ENCODE data around the gene YPEL2. TPM values are rescaled to one million over a fixed set of nuclear protein-coding genes. Genes with fewer than 3 reads are reported as not detected.

The YPEL2 gene
- total RNA-seq, 1 donor from 2014 or later, result 5.3 TPM

- peaks cover 57% of the 10 kb centered on the region for H3K4me1 Mint-ChIP-seq (ENCODE audit: low read depth)
- intact Hi-C loops (cut with micrococcal nuclease), result loop anchor here (10.0 kb wide), 2 partner anchors 458 to 952 kb away; partner anchors contain the start of gene RNF43
- H3K36me3 Mint-ChIP-seq (ENCODE audit: low read depth), result peaks cover 4% of the 10 kb centered on the region
- no peak for DNase-seq (ENCODE audit: low spot score)
- no peaks in the 10 kb centered on the region for H3K27me3 Mint-ChIP-seq (ENCODE audit: low read depth)
- no peaks in the 10 kb centered on the region for H3K9me3 Mint-ChIP-seq
- H3K4me3 Mint-ChIP-seq (ENCODE audit: low read depth), result no peak overlapping the region
- no peak overlapping the region for H3K27ac Mint-ChIP-seq
These were observed 35.6 kb downstream of the YPEL2 start for GRCh38 chr17:59366773-59367656.

- peaks cover 7% of the 10 kb centered on the region for H3K36me3 Mint-ChIP-seq (ENCODE audit: low read depth)
- DNase-seq (ENCODE audit: low spot score), result no peak
- H3K27me3 Mint-ChIP-seq (ENCODE audit: low read depth), result no peaks in the 10 kb centered on the region
- no peak overlapping the region for H3K4me3 Mint-ChIP-seq (ENCODE audit: low read depth)
- intact Hi-C loops (cut with micrococcal nuclease), result loop anchor here (10.0 kb wide), 2 partner anchors 457 to 953 kb away; partner anchors contain the start of gene RNF43
- H3K9me3 Mint-ChIP-seq, result no peaks in the 10 kb centered on the region
- peaks cover 57% of the 10 kb centered on the region for H3K4me1 Mint-ChIP-seq (ENCODE audit: low read depth)
- no peak overlapping the region for H3K27ac Mint-ChIP-seq
These were observed 36.2 kb downstream of the YPEL2 start for GRCh38 chr17:59367657-59368045.

- Mint-ChIP-seq H3K27me3 (ENCODE audit: low read depth) (no peaks in the 10 kb centered on the region), H3K27ac (no peak overlapping the region), H3K36me3 (ENCODE audit: low read depth) (peaks cover 7% of the 10 kb centered on the region), H3K9me3 (no peaks in the 10 kb centered on the region), H3K4me1 (ENCODE audit: low read depth) (peaks cover 61% of the 10 kb centered on the region), H3K4me3 (ENCODE audit: low read depth) (no peak overlapping the region)
- intact Hi-C loops (cut with micrococcal nuclease), result loop anchor here (10.0 kb wide), 2 partner anchors 456 to 954 kb away; partner anchors contain the start of gene RNF43
- no peak for DNase-seq (ENCODE audit: low spot score)
These were observed 36.9 kb downstream of the YPEL2 start for GRCh38 chr17:59368218-59368857.

GRCh38 chr17:59369031-59369975 lies 37.8 kb downstream of the YPEL2 start:
- Mint-ChIP-seq H3K4me3 (ENCODE audit: low read depth) (no peak overlapping the region), H3K27me3 (ENCODE audit: low read depth) (no peaks in the 10 kb centered on the region), H3K36me3 (ENCODE audit: low read depth) (peaks cover 4% of the 10 kb centered on the region), H3K27ac (no peak overlapping the region), H3K4me1 (ENCODE audit: low read depth) (peaks cover 61% of the 10 kb centered on the region), H3K9me3 (no peaks in the 10 kb centered on the region)
- intact Hi-C loops (cut with micrococcal nuclease), result loop anchor here (10.0 kb wide), 2 partner anchors 455 to 955 kb away; partner anchors contain the start of gene RNF43
- DNase-seq (ENCODE audit: low spot score), result no peak

- intact Hi-C loops (cut with micrococcal nuclease), result no loop called here
- H3K36me3 Mint-ChIP-seq (ENCODE audit: low read depth), result peaks cover 7% of the 10 kb centered on the region
- no peak for DNase-seq (ENCODE audit: low spot score)
- H3K4me1 Mint-ChIP-seq (ENCODE audit: low read depth), result peaks cover 66% of the 10 kb centered on the region
- H3K27ac Mint-ChIP-seq, result peak overlapping the region; percentile 30
- no peak overlapping the region for H3K4me3 Mint-ChIP-seq (ENCODE audit: low read depth)
- no peaks in the 10 kb centered on the region for H3K27me3 Mint-ChIP-seq (ENCODE audit: low read depth)
- no peaks in the 10 kb centered on the region for H3K9me3 Mint-ChIP-seq
These were observed 39.3 kb downstream of the YPEL2 start for GRCh38 chr17:59370593-59371299.

GRCh38 chr17:59371416-59372100 lies 40.1 kb downstream of the YPEL2 start:
- intact Hi-C loops (cut with micrococcal nuclease), result loop anchor here (1.0 kb wide), 1 partner anchor 8 kb away; no protein-coding TSS in a partner anchor
- no peak for DNase-seq (ENCODE audit: low spot score)
- H3K9me3 Mint-ChIP-seq, result no peaks in the 10 kb centered on the region
- no peak overlapping the region for H3K4me3 Mint-ChIP-seq (ENCODE audit: low read depth)
- peaks cover 7% of the 10 kb centered on the region for H3K36me3 Mint-ChIP-seq (ENCODE audit: low read depth)
- no peaks in the 10 kb centered on the region for H3K27me3 Mint-ChIP-seq (ENCODE audit: low read depth)
- H3K27ac Mint-ChIP-seq, result peak overlapping the region; percentile 84
- H3K4me1 Mint-ChIP-seq (ENCODE audit: low read depth), result peaks cover 68% of the 10 kb centered on the region

- peaks cover 62% of the 10 kb centered on the region for H3K4me1 Mint-ChIP-seq (ENCODE audit: low read depth)
- H3K4me3 Mint-ChIP-seq (ENCODE audit: low read depth), result peak overlapping the region; percentile 2
- no peak for DNase-seq (ENCODE audit: low spot score)
- peak overlapping the region; percentile 84 for H3K27ac Mint-ChIP-seq
- H3K9me3 Mint-ChIP-seq, result no peaks in the 10 kb centered on the region
- H3K36me3 Mint-ChIP-seq (ENCODE audit: low read depth), result peaks cover 7% of the 10 kb centered on the region
- H3K27me3 Mint-ChIP-seq (ENCODE audit: low read depth), result no peaks in the 10 kb centered on the region
- intact Hi-C loops (cut with micrococcal nuclease), result loop anchor here (1.0 kb wide), 1 partner anchor 9 kb away; no protein-coding TSS in a partner anchor
These were observed 40.8 kb downstream of the YPEL2 start for GRCh38 chr17:59372138-59372751.

GRCh38 chr17:59373882-59374495 lies 42.5 kb downstream of the YPEL2 start:
- H3K27ac Mint-ChIP-seq, result peak overlapping the region; percentile 87
- H3K36me3 Mint-ChIP-seq (ENCODE audit: low read depth), result peaks cover 11% of the 10 kb centered on the region
- H3K4me1 Mint-ChIP-seq (ENCODE audit: low read depth), result peaks cover 53% of the 10 kb centered on the region
- H3K9me3 Mint-ChIP-seq, result no peaks in the 10 kb centered on the region
- no peaks in the 10 kb centered on the region for H3K27me3 Mint-ChIP-seq (ENCODE audit: low read depth)
- H3K4me3 Mint-ChIP-seq (ENCODE audit: low read depth), result no peak overlapping the region
- no peak for DNase-seq (ENCODE audit: low spot score)
- intact Hi-C loops (cut with micrococcal nuclease), result no loop called here

- Mint-ChIP-seq H3K27ac (peak overlapping the region; percentile 72), H3K36me3 (ENCODE audit: low read depth) (peaks cover 11% of the 10 kb centered on the region), H3K9me3 (no peaks in the 10 kb centered on the region), H3K4me3 (ENCODE audit: low read depth) (no peak overlapping the region), H3K4me1 (ENCODE audit: low read depth) (peaks cover 53% of the 10 kb centered on the region), H3K27me3 (ENCODE audit: low read depth) (no peaks in the 10 kb centered on the region)
- intact Hi-C loops (cut with micrococcal nuclease), result no loop called here
- no peak for DNase-seq (ENCODE audit: low spot score)
These were observed 43.2 kb downstream of the YPEL2 start for GRCh38 chr17:59374612-59375011.

GRCh38 chr17:59375857-59376256 lies 44.4 kb downstream of the YPEL2 start:
- Mint-ChIP-seq H3K4me3 (ENCODE audit: low read depth) (no peak overlapping the region), H3K4me1 (ENCODE audit: low read depth) (peaks cover 54% of the 10 kb centered on the region), H3K9me3 (no peaks in the 10 kb centered on the region), H3K36me3 (ENCODE audit: low read depth) (peaks cover 11% of the 10 kb centered on the region), H3K27ac (no peak overlapping the region), H3K27me3 (ENCODE audit: low read depth) (no peaks in the 10 kb centered on the region)
- DNase-seq (ENCODE audit: low spot score), result no peak
- intact Hi-C loops (cut with micrococcal nuclease), result no loop called here

GRCh38 chr17:59376506-59376905 lies 45.1 kb downstream of the YPEL2 start:
- no peak for DNase-seq (ENCODE audit: low spot score)
- no peaks in the 10 kb centered on the region for H3K9me3 Mint-ChIP-seq
- H3K36me3 Mint-ChIP-seq (ENCODE audit: low read depth), result peaks cover 11% of the 10 kb centered on the region
- H3K4me3 Mint-ChIP-seq (ENCODE audit: low read depth), result no peak overlapping the region
- H3K27me3 Mint-ChIP-seq (ENCODE audit: low read depth), result no peaks in the 10 kb centered on the region
- no peak overlapping the region for H3K27ac Mint-ChIP-seq
- H3K4me1 Mint-ChIP-seq (ENCODE audit: low read depth), result peaks cover 53% of the 10 kb centered on the region
- intact Hi-C loops (cut with micrococcal nuclease), result no loop called here

Data from activated T-helper 2 cell treated with anti-CD3 and anti-CD28 coated beads, Interferon-gamma antibody, Interleukin-2, Interleukin-4, amounts not matched to agents 10 μg/mL and 5 μg/mL and 100 μg/mL, durations not matched to agents 14 hours and 24 hours and 36 hours (primary cell).